ENCODE data around the gene GAREM2.

The GAREM2 gene

DNA sequence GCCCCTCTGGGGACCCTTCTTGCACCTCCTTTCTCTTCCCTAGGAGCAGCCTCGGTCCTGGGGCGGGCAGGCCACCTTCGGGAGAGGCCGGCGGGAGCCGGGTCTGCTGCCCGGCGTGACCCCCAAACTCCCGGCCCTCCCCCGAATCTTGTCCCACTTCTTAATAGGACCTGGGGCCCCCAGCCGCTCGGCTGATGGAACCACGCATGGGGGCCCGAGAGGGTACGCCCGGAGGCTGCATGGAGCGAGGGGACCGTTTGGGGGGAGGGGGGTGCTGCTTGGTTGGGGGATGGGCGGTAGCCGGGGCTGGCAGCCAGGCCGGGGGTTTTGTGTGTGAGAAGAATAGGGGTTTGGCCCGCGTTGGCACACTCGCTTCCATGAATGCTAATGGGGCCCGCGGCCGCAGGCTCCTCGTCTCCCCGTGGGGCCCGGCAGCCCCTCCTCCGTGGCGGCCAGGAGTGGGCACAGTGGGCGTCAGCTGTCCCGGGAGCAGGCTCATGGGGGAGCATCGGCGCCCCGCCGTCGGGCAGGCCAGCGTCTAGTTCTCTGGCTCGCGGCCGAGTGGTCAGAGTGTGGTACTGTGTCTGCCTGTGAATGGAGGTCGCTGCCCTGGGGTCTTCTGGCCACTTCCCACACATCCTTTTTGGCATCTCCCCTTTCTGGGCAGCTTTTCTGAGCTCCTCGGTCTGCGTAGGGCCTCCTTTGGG, 1.0 kb downstream of the GAREM2 start:
- TF ChIP-seq CREB1 (IDR thresholded peaks at IDR 0.05; ENCODE audit: low read depth) (no peak), YY1 (IDR thresholded peaks at IDR 0.05; ENCODE audit: low read depth) (no peak), TEAD4 (IDR thresholded peaks at IDR 0.05) (no peak), TAF1 (IDR thresholded peaks at IDR 0.05; ENCODE audit: low read depth) (no peak)

DNA sequence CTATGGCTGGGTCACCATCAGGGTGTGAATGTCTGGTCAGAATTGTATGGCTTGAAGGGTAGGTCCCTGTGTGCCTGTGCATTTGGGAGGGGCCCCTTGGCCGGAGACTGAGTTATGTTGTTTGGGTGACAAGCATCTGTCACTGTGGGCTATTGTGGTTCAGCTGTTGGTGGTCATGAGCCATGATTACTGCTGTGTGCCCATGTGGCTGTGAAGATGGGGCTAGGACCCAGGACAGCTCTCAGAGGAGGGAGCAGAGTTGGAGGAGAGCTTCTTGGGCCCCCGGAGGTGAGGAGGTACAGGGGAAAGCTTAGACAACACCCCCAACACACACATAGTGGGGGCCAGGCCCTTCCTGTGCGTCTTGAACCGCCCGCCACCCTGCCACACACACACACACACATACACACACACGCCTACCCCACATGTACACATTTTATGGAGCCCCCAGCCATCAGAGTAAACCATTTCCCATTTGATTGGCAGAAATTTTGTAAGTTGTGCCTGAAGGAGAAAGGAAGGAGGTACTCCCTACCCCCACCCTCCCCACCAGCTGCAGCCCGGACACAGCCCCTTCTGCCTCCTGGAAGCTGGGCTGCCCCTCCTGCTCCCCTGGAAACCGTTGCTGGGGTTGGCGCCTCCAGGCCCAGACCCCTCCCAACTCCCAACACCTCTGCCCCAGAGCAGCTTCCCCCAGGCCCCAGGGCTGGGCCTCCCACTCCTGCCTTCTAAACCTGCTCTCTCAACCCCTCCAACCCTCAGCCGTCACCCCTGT, 2.0 kb downstream of the GAREM2 start:
- TF ChIP-seq, protein P1, sequence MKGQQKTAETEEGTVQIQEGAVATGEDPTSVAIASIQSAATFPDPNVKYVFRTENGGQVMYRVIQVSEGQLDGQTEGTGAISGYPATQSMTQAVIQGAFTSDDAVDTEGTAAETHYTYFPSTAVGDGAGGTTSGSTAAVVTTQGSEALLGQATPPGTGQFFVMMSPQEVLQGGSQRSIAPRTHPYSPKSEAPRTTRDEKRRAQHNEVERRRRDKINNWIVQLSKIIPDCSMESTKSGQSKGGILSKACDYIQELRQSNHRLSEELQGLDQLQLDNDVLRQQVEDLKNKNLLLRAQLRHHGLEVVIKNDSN (IDR thresholded peaks at IDR 0.05): no peak
- TF ChIP-seq EGR1 (IDR thresholded peaks at IDR 0.05) (no peak), TCF12 (IDR thresholded peaks at IDR 0.05; ENCODE audit: low read depth) (no peak), NFIC (IDR thresholded peaks at IDR 0.05) (no peak), EP300 (IDR thresholded peaks at IDR 0.05; ENCODE audit: borderline replicate concordance) (no peak), RAD21 (IDR thresholded peaks at IDR 0.05; ENCODE audit: low read depth) (no peak)
- TF ChIP-seq, protein P2, sequence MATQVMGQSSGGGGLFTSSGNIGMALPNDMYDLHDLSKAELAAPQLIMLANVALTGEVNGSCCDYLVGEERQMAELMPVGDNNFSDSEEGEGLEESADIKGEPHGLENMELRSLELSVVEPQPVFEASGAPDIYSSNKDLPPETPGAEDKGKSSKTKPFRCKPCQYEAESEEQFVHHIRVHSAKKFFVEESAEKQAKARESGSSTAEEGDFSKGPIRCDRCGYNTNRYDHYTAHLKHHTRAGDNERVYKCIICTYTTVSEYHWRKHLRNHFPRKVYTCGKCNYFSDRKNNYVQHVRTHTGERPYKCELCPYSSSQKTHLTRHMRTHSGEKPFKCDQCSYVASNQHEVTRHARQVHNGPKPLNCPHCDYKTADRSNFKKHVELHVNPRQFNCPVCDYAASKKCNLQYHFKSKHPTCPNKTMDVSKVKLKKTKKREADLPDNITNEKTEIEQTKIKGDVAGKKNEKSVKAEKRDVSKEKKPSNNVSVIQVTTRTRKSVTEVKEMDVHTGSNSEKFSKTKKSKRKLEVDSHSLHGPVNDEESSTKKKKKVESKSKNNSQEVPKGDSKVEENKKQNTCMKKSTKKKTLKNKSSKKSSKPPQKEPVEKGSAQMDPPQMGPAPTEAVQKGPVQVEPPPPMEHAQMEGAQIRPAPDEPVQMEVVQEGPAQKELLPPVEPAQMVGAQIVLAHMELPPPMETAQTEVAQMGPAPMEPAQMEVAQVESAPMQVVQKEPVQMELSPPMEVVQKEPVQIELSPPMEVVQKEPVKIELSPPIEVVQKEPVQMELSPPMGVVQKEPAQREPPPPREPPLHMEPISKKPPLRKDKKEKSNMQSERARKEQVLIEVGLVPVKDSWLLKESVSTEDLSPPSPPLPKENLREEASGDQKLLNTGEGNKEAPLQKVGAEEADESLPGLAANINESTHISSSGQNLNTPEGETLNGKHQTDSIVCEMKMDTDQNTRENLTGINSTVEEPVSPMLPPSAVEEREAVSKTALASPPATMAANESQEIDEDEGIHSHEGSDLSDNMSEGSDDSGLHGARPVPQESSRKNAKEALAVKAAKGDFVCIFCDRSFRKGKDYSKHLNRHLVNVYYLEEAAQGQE (IDR thresholded peaks at IDR 0.05; ENCODE audit: low read depth): peak; percentile 50

DNA sequence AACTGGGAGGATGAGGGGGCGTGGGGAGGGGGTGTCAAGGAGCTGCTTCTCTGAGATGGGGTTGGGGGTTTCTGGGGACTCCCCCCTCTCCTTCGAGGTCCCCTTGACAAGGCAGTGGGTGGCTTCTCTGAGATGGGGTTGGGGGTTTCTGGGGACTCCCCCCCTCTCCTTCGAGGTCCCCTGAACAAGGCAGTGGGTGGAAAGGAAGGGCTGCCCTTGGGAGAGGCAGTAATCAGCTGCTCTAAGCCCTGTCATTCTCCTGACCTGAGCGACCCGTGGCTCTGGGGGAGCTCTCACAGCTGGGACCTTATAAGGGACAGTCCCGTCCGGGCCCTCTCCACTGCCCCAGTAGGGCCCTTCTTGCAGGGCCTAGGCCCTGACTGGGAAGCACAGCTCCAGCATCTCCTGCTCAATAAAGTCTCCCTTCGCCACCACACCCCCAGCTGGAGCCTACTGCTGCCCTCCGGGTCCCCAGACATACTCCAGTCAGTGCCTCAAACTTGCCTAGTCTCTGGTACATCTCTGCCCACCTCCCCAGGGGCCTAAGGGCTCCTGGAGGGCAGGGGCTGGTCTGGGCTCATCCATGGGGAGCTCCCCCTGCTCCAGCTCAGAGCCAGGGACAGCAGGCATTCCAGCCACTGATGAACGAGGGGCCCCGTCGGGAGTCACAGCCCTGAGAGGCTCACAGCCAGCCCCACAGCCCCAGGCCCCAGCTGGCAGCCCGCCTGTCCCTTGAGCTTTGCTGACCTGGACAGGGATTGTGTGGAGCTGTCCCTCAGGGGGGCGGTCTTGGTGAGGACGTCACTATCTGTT, 2.8 kb downstream of the GAREM2 start:
- TF ChIP-seq, protein P3, sequence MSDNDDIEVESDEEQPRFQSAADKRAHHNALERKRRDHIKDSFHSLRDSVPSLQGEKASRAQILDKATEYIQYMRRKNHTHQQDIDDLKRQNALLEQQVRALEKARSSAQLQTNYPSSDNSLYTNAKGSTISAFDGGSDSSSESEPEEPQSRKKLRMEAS (IDR thresholded peaks at IDR 0.05): no peak
- TF ChIP-seq ZBTB7A (IDR thresholded peaks at IDR 0.05; ENCODE audit: low read depth) (no peak), EGR1 (IDR thresholded peaks at IDR 0.05) (no peak), CEBPB (IDR thresholded peaks at IDR 0.05) (no peak), TCF12 (IDR thresholded peaks at IDR 0.05; ENCODE audit: low read depth) (no peak)
- TF ChIP-seq, protein P1 (IDR thresholded peaks at IDR 0.05): no peak

DNA sequence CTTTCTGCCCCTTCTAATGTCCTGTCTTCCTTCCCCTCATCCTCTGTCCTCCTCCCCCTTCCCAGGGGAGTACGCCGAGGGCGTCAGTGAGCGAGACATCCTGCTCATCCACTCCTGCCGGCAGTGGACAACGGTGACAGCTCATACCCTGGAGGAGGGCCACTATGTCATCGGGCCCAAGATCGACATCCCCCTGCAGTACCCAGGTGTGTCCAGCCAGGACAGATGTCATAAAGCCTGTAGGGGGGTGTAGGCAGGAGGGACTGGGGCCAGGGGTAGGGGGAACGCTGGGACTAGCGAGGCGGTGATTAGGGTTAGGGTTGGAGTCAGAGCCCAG, 3.4 kb downstream of the GAREM2 start:
- TF ChIP-seq TEAD4 (IDR thresholded peaks at IDR 0.05) (no peak), CREB1 (IDR thresholded peaks at IDR 0.05; ENCODE audit: low read depth) (no peak), YY1 (IDR thresholded peaks at IDR 0.05; ENCODE audit: low read depth) (no peak), RAD21 (IDR thresholded peaks at IDR 0.05; ENCODE audit: low read depth) (no peak), EP300 (IDR thresholded peaks at IDR 0.05; ENCODE audit: borderline replicate concordance) (no peak), NFIC (IDR thresholded peaks at IDR 0.05) (no peak), TAF1 (IDR thresholded peaks at IDR 0.05; ENCODE audit: low read depth) (no peak), TCF12 (IDR thresholded peaks at IDR 0.05; ENCODE audit: low read depth) (no peak), FOXM1 (IDR thresholded peaks at IDR 0.05; ENCODE audit: borderline replicate concordance, low read depth) (no peak), ZBTB7A (IDR thresholded peaks at IDR 0.05; ENCODE audit: low read depth) (no peak), EGR1 (IDR thresholded peaks at IDR 0.05) (no peak), CEBPB (IDR thresholded peaks at IDR 0.05) (no peak)
- TF ChIP-seq, protein P3 (IDR thresholded peaks at IDR 0.05): no peak
- TF ChIP-seq, protein P1 (IDR thresholded peaks at IDR 0.05): no peak
- TF ChIP-seq, protein P2 (IDR thresholded peaks at IDR 0.05; ENCODE audit: low read depth): no peak

DNA sequence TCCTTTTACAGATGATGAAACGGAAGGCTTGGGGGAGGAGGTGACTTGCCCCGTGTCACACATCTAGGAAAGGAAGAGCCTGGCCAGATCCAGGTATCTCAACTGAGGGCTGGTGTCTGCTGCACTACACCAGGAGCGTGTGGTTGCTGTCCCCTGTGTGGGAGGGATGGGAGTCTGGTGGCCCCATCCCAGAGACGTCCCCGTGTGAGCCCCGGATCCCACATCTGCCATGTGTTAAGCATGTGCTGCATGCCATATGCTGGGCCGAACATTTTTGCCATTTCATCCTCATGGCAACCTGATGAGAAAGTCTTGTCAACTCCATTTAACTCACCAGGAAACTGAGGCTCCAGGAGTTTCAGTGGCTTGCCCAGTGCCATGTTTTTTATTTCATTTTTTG, 4.2 kb downstream of the GAREM2 start:
- TF ChIP-seq, protein P2 (IDR thresholded peaks at IDR 0.05; ENCODE audit: low read depth): no peak
- TF ChIP-seq TAF1 (IDR thresholded peaks at IDR 0.05; ENCODE audit: low read depth): no peak
- no peak for TF ChIP-seq FOXM1 (IDR thresholded peaks at IDR 0.05; ENCODE audit: borderline replicate concordance, low read depth)
- no peak for TF ChIP-seq TCF12 (IDR thresholded peaks at IDR 0.05; ENCODE audit: low read depth)
- TF ChIP-seq TEAD4 (IDR thresholded peaks at IDR 0.05): no peak
- TF ChIP-seq ZBTB7A (IDR thresholded peaks at IDR 0.05; ENCODE audit: low read depth): no peak
- TF ChIP-seq EGR1 (IDR thresholded peaks at IDR 0.05): no peak
- TF ChIP-seq RAD21 (IDR thresholded peaks at IDR 0.05; ENCODE audit: low read depth): no peak
- TF ChIP-seq, protein P3 (IDR thresholded peaks at IDR 0.05): no peak
- no peak for TF ChIP-seq NFIC (IDR thresholded peaks at IDR 0.05)
- TF ChIP-seq, protein P1 (IDR thresholded peaks at IDR 0.05): no peak
